ENCODE measurements around the gene TKT. TPM values are rescaled to one million over a fixed set of nuclear protein-coding genes. Genes with fewer than 3 reads are reported as not detected.

TKT gene
- total RNA-seq, 2 donors from 2014 or later = 96.6 to 208 TPM

GRCh38 chr3:53230041-53230621 lies 25.7 kb downstream of the TKT start:
- TF ChIP-seq POLR2A (IDR thresholded peaks at IDR 0.05) (no peak), CTCF (IDR thresholded peaks at IDR 0.05) (no peak)
- no peak for ATAC-seq
- DNase-seq = no peak
- Histone ChIP-seq H3K27me3 (no peaks in the 10 kb centered on the region), H3K4me1 (no peaks in the 10 kb centered on the region), H3K36me3 (replicated peaks in 1 of 2; ENCODE audit: insufficient read depth in 1 of 2, low read depth in 2 of 2) (peaks cover 19 to 65% of the 10 kb centered on the region in 2 donors), H3K4me3 (no peak overlapping the region), H3K27ac (no peak overlapping the region), H3K9me3 (no peaks in the 10 kb centered on the region)
- 70 to 77% methylated on average over 2 to 16 of the region's 16 CpGs for WGBS, 2 donors
- intact Hi-C loops (cut with DNase I) = no loop called here

GRCh38 chr3:53229606-53230005 lies 26.2 kb downstream of the TKT start:
- WGBS, 2 donors = 94 to 98% methylated on average over 2 of the region's 2 CpGs
- H3K36me3 ChIP-seq (replicated peaks in 1 of 2; ENCODE audit: insufficient read depth in 1 of 2, low read depth in 2 of 2) = peaks cover 19 to 67% of the 10 kb centered on the region in 2 donors

GRCh38 chr3:53229171-53229570 lies 26.7 kb downstream of the TKT start:
- H3K4me3 ChIP-seq = no peak overlapping the region
- no peak for ATAC-seq
- intact Hi-C loops (cut with DNase I) = no loop called here
- peaks cover 19 to 65% of the 10 kb centered on the region in 2 donors for H3K36me3 ChIP-seq (replicated peaks in 1 of 2; ENCODE audit: insufficient read depth in 1 of 2, low read depth in 2 of 2)
- H3K4me1 ChIP-seq = no peaks in the 10 kb centered on the region
- H3K27me3 ChIP-seq = no peaks in the 10 kb centered on the region
- H3K27ac ChIP-seq = no peak overlapping the region
- WGBS, 2 donors = 95 to 96% methylated on average over 14 of the region's 14 CpGs
- TF ChIP-seq CTCF (IDR thresholded peaks at IDR 0.05) = no peak
- TF ChIP-seq POLR2A (IDR thresholded peaks at IDR 0.05) = no peak
- DNase-seq = no peak
- no peaks in the 10 kb centered on the region for H3K9me3 ChIP-seq

More at GRCh38 chr3:53229606-53230005, 26.2 kb downstream of the TKT start:
- DNase-seq (no peak), ATAC-seq (no peak)
- Histone ChIP-seq H3K4me3 (no peak overlapping the region), H3K27ac (no peak overlapping the region), H3K27me3 (no peaks in the 10 kb centered on the region), H3K4me1 (no peaks in the 10 kb centered on the region), H3K9me3 (no peaks in the 10 kb centered on the region)
- TF ChIP-seq CTCF (IDR thresholded peaks at IDR 0.05) (no peak), POLR2A (IDR thresholded peaks at IDR 0.05) (no peak)
- intact Hi-C loops (cut with DNase I) = no loop called here

- TF ChIP-seq CTCF (IDR thresholded peaks at IDR 0.05) (no peak), POLR2A (IDR thresholded peaks at IDR 0.05) (no peak)
- DNase-seq = no peak
Measured at GRCh38 chr3:53227993-53228885, 27.6 kb downstream of the TKT start.

More at GRCh38 chr3:53227993-53228885, 27.6 kb downstream of the TKT start:
- H3K4me1 ChIP-seq = no peaks in the 10 kb centered on the region
- no peak overlapping the region for H3K4me3 ChIP-seq
- ATAC-seq = no peak
- H3K27ac ChIP-seq = no peak overlapping the region
- WGBS, 2 donors = 78 to 86% methylated on average over 6 to 24 of the region's 24 CpGs
- H3K36me3 ChIP-seq (replicated peaks in 1 of 2; ENCODE audit: insufficient read depth in 1 of 2, low read depth in 2 of 2) = peaks cover 19 to 59% of the 10 kb centered on the region in 2 donors
- H3K27me3 ChIP-seq = no peaks in the 10 kb centered on the region
- H3K9me3 ChIP-seq = no peaks in the 10 kb centered on the region
- intact Hi-C loops (cut with DNase I) = no loop called here
